ENCODE results near the gene FNBP1L.
"Not testable (repeated sequence)": the region's sequence is repeated elsewhere in the genome, so short reads cannot be mapped to it uniquely, and the experiment has no call there.

The FNBP1L gene

GRCh38 chr1:93532780-93533378 lies 85.0 kb downstream of the FNBP1L start:
- DNase-seq (ENCODE audit: low read depth in 2 of 2): no peak

- no peak for DNase-seq (ENCODE audit: low read depth in 2 of 2)
Measured at GRCh38 chr1:93533677-93534076, 85.8 kb downstream of the FNBP1L start.

- no peak for DNase-seq (ENCODE audit: low read depth in 2 of 2)
Measured at GRCh38 chr1:93537396-93537795, 89.5 kb downstream of the FNBP1L start.

- no peak for DNase-seq (ENCODE audit: low read depth in 2 of 2)
Measured at GRCh38 chr1:93537924-93538323, 90.0 kb downstream of the FNBP1L start.

GRCh38 chr1:93541045-93541444 lies 93.1 kb downstream of the FNBP1L start:
- no peak for DNase-seq (ENCODE audit: low read depth in 2 of 2)

GRCh38 chr1:93542398-93542797 lies 94.5 kb downstream of the FNBP1L start:
- DNase-seq (ENCODE audit: low read depth in 2 of 2): no peak

GRCh38 chr1:93546162-93546863 lies 98.4 kb downstream of the FNBP1L start:
- no peak for DNase-seq (ENCODE audit: low read depth in 2 of 2)

GRCh38 chr1:93549131-93549530 lies 101.2 kb downstream of the FNBP1L start:
- no peak for DNase-seq (ENCODE audit: low read depth in 2 of 2)

- DNase-seq (ENCODE audit: low read depth in 2 of 2): no peak
Measured at GRCh38 chr1:93549811-93550210, 101.9 kb downstream of the FNBP1L start.

GRCh38 chr1:93552741-93553455 lies 105.0 kb downstream of the FNBP1L start:
- no peak for DNase-seq (ENCODE audit: low read depth in 2 of 2)

GRCh38 chr1:93553886-93554490 lies 106.1 kb downstream of the FNBP1L start:
- not testable (repeated sequence) for DNase-seq (ENCODE audit: low read depth in 2 of 2)

GRCh38 chr1:93554883-93555872 lies 107.3 kb downstream of the FNBP1L start:
- DNase-seq (ENCODE audit: low read depth in 2 of 2): no peak

GRCh38 chr1:93556291-93556690 lies 108.4 kb downstream of the FNBP1L start:
- DNase-seq (ENCODE audit: low read depth in 2 of 2): no peak

GRCh38 chr1:93559045-93559444 lies 111.1 kb downstream of the FNBP1L start:
- DNase-seq (ENCODE audit: low read depth in 2 of 2): no peak

- no peak for DNase-seq (ENCODE audit: low read depth in 2 of 2)
Measured at GRCh38 chr1:93559695-93560094, 111.8 kb downstream of the FNBP1L start.

- DNase-seq (ENCODE audit: low read depth in 2 of 2): no peak
Measured at GRCh38 chr1:93565496-93566206, 117.7 kb downstream of the FNBP1L start.

- no peak for DNase-seq (ENCODE audit: low read depth in 2 of 2)
Measured at GRCh38 chr1:93566227-93566626, 118.3 kb downstream of the FNBP1L start.

- no peak for DNase-seq (ENCODE audit: low read depth in 2 of 2)
Measured at GRCh38 chr1:93567255-93567918, 119.5 kb downstream of the FNBP1L start.

GRCh38 chr1:93569489-93569888 lies 121.6 kb downstream of the FNBP1L start:
- DNase-seq (ENCODE audit: low read depth in 2 of 2): no peak
